Cardiac fibroblast (primary cell): ENCODE data around the gene MPEG1.

Experiments used
- DNase-seq, 2 donors: peaks; one replicate each; pipeline versions ENCODE4 v3.0.0 to v3.0.0-alpha.2; 2010; ENCODE audit warnings: low read depth in 2 of 2
- H3K4me3 ChIP-seq, 2 donors: replicated peaks in 1 of 2; 1 replicate in 1 of 2; 2 replicates in 1 of 2; pipeline ENCODE4 v1.5.1; 2011; ENCODE audit warnings: low read depth in 2 of 2, low read length in 2 of 2, mild to moderate bottlenecking in 2 of 2, moderate library complexity in 1 of 2
- TF ChIP-seq, protein P1 (sequence below): IDR thresholded peaks from one replicate; pipeline ENCODE4 v1.5.1; 2011; ENCODE audit warnings: low read depth, mild to moderate bottlenecking, low read length, inconsistent platforms

Gene MPEG1

DNA sequence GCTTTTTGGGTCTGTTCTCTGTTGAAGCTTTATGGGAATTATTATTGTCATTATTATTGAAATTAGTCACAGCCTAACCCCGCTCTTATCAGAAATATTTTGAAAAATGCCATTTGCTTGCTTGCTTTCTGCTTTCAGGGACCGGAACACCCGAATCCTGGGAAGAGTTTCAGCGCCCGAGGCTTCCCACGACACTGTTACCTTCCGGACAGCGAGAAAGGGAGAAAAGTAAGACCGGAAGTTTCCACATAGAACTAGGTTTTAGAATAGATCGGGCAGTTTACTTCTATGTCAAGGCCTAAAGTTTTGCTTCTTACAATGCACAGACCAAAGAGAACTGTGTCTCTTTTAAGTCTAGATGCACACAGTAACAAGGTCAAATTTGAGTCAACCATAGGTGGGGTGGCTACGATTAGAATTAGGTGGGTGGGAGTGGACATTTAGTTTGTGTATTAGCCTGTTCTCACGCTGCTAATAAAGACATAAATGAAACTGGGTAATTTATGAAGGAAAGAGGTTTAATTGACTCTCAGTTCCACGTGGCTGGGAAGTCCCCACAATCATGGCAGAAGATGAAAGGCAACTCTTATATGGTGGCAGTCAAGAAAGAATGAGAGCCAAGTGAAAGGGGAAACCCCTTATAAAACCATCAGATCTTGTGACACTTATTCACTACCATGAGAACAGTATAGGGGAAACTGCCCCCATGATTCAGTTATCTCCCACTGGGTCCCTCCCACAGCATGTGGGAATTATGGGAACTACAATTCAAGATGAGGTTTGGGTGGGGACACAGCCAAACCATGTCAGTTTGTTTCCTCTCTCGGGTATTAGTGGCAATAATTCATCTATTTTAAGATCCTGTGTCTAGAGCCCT lies 12.9 kb downstream of the MPEG1 start:
- no peak for DNase-seq
- TF ChIP-seq, protein P1, sequence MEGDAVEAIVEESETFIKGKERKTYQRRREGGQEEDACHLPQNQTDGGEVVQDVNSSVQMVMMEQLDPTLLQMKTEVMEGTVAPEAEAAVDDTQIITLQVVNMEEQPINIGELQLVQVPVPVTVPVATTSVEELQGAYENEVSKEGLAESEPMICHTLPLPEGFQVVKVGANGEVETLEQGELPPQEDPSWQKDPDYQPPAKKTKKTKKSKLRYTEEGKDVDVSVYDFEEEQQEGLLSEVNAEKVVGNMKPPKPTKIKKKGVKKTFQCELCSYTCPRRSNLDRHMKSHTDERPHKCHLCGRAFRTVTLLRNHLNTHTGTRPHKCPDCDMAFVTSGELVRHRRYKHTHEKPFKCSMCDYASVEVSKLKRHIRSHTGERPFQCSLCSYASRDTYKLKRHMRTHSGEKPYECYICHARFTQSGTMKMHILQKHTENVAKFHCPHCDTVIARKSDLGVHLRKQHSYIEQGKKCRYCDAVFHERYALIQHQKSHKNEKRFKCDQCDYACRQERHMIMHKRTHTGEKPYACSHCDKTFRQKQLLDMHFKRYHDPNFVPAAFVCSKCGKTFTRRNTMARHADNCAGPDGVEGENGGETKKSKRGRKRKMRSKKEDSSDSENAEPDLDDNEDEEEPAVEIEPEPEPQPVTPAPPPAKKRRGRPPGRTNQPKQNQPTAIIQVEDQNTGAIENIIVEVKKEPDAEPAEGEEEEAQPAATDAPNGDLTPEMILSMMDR: no peak
- no peak overlapping the region for H3K4me3 ChIP-seq

DNA sequence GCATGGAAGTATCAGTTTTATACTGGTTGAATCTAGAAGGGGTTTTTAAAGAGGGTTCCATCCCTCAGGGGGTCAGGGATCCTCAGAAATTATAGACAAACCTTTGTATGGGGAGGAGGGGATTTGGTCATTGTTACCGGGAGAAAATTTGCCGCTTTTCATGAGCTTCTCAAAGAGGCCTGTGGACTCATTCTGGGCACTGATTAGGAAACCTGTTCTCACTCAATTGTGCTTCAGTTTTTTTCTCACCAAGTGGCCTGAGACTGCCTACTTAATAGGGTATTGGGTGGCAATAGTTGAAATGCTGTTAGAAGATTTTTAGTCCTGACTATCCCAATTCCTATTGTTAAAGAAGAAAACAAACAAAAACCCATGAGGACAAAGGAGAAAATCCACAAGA lies 14.0 kb downstream of the MPEG1 start:
- H3K4me3 ChIP-seq: no peak overlapping the region
- TF ChIP-seq, protein P1: no peak
- DNase-seq: no peak

DNA sequence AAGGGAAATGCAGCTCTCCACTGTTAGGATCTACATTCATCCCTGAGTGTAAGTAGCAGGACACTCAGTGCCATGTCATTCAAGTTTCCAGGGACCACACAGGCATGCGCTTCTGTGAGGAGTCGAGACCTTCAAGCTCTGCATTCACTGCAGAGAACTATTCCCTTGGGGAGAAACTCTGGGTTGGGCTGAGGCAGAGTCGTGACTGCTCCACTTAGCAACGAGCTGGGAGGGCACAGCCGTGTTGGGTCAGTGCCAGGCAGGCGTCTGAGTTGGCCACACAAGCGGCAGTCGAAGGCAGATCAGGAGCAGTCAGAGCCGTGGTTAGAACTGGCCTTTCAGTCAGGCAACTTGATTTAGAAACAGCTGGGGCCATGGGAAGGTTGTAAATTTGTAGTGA lies 14.7 kb downstream of the MPEG1 start:
- peak; percentile 80 to 88 for DNase-seq
- H3K4me3 ChIP-seq: no peak overlapping the region
- TF ChIP-seq, protein P1: no peak

DNA sequence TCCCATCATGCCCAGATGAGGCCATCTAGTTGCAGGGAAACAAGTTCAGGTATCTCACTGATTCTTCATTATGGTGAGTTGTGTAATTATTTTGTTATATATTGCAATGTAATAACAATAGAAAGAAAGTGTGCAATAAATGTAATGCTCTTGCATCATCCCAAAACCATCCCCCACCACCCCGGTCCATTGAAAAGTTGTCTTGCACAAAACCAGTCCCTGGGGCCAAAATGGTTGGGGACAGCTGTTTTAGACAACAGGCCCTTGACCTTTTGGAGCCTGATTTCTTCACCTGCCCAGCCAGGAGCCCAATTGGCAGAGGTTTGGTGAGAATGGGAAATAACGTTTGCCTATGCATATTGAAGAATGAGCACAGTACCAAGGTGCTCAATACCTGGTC lies 15.9 kb downstream of the MPEG1 start:
- TF ChIP-seq, protein P1: no peak
- no peak for DNase-seq
- no peak overlapping the region for H3K4me3 ChIP-seq

DNA sequence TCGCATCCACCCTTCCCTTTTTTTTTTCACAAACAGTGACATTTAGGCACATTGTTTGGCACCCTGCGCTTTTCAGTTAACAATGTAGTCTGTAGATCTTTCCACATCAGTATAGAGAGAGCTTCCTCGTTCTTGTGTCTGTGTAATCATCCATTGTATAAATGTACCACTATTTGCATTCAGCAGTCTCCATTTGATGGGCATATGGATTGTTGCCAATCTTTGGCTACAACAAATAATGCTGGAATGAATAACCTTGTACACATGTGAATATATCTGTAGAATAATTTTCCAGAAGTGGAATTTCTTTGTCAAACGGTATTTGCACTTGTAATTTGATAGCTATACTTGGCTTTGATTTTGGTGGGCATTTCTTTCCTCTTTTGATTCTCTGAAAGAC lies 17.1 kb downstream of the MPEG1 start:
- TF ChIP-seq, protein P1: no peak
- no peak overlapping the region for H3K4me3 ChIP-seq
- no peak for DNase-seq

DNA sequence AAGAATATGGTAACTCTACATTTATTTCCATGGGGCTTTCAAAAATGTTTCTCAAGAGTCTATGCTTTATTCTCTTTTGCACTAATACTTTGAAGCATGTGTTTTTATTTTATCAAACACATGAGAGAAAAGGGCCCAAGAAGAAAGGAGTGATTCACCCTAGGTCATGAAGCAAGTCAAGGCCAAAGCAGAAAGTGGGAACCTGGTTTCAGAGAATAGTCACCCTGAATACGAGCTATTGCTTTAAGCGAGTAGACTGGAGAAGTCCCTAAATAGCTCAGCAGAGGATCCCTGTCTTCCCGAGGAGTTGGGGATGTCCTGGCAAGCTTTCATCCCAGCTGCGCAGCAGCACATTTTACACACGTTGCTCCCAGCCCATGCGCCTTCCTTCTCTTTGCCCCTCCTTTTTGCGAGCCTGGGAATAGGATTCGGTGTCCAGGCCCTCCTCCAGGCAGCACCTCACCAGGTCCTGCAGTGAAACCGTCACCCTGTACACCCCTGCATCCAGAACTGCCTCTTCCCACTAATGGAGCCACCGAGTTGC lies 19.1 kb downstream of the MPEG1 start:
- DNase-seq: no peak
- TF ChIP-seq, protein P1: no peak
- no peak overlapping the region for H3K4me3 ChIP-seq
